OCI-LY3 (cell line): ENCODE results near the gene MYG1.

Experiments
- EZH2phosphoT487 ChIP-seq: fragments of 200-600 bp; shearing (Covaris generic); IDR thresholded peaks from 2 replicates; pipeline ENCODE4 v1.6.1; 2018; ENCODE audit warnings: antibody characterized with exemption, mixed run types, low read depth
- TF ChIP-seq, protein P1 (sequence below): fragments of 200-600, 300-600 bp; sonication (generic); IDR thresholded peaks from 2 replicates; pipeline ENCODE4 v1.5.1; 2014; ENCODE audit warnings: antibody characterized with exemption, low read length, low read depth

DNA sequence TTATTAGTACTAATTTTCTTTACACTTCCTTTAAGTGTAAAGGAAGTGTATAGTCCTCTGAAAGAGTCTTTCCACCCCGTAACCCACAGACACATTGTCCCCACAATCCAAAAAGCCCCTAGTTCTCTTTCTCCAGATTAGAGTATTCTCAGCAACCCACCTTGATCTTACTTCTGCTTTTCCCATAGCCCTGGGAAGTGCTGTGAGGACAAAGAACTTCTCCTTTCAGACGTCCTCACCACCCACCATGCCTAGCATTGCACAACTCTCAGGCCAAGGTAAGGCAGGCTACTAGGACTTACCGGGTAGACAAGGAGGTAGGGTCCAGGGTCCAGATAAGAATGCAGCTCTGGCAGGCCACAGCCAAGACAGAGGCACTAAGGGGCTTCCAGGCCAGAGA, 14.5 kb downstream of the MYG1 start:
- TF ChIP-seq, protein P1, sequence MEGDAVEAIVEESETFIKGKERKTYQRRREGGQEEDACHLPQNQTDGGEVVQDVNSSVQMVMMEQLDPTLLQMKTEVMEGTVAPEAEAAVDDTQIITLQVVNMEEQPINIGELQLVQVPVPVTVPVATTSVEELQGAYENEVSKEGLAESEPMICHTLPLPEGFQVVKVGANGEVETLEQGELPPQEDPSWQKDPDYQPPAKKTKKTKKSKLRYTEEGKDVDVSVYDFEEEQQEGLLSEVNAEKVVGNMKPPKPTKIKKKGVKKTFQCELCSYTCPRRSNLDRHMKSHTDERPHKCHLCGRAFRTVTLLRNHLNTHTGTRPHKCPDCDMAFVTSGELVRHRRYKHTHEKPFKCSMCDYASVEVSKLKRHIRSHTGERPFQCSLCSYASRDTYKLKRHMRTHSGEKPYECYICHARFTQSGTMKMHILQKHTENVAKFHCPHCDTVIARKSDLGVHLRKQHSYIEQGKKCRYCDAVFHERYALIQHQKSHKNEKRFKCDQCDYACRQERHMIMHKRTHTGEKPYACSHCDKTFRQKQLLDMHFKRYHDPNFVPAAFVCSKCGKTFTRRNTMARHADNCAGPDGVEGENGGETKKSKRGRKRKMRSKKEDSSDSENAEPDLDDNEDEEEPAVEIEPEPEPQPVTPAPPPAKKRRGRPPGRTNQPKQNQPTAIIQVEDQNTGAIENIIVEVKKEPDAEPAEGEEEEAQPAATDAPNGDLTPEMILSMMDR, result no peak
- TF ChIP-seq EZH2phosphoT487, result no peak
